OCI-LY7 (cell line): Measurements from ENCODE around the gene MRPL55. TPM values are rescaled to one million over a fixed set of nuclear protein-coding genes. Genes with fewer than 3 reads are reported as not detected.

ENCODE experiments used
- BruUV-seq: library from RNA; stranded (reverse); fragments of 400-500 nt; replicated peaks from 2 replicates; lab custom pipeline; 2021; lab: Mats Ljungman, UMichigan
- CTCF ChIA-PET: fragments of 300-600 bp; sonication (Branson Sonifier 250); formaldehyde crosslinking; loops from one replicate; lab custom pipeline; 2022; ENCODE audit warnings: antibody characterized with exemption; ENCODE audit not compliant: unreplicated experiment; lab: Charles Lee
- POLR2A ChIA-PET: fragments of 300-600 bp; sonication (Branson Sonifier 250); formaldehyde crosslinking; loops from one replicate; lab custom pipeline; 2022; ENCODE audit warnings: antibody characterized with exemption; lab: Charles Lee
- DNase-seq: peaks from one replicate; pipeline ENCODE4 v3.0.0-alpha.2; 2015; ENCODE audit warnings: low spot score
- H2AFZ ChIP-seq: fragments of 200-600 bp; sonication (generic), shearing (Covaris generic); 2 replicates; pipeline ENCODE4 v1.6.1; 2014; ENCODE audit warnings: mild to moderate bottlenecking, antibody characterized with exemption, low read length, moderate library complexity
- H3K27ac ChIP-seq: fragments of 200-600 bp; sonication (generic); 2 replicates; pipeline ENCODE4 v1.5.1; 2014; ENCODE audit warnings: mixed run types, low read depth, mild to moderate bottlenecking, moderate library complexity, low read length, inconsistent platforms; ENCODE audit not compliant: poor library complexity, severe bottlenecking
- H3K36me3 ChIP-seq: fragments of 200-600 bp; sonication (generic); 2 replicates; pipeline ENCODE4 v1.6.1; 2014; ENCODE audit warnings: mild to moderate bottlenecking, antibody characterized with exemption, low read length, moderate library complexity, mixed read lengths; ENCODE audit not compliant: insufficient read depth
- H3K4me1 ChIP-seq: fragments of 200-600 bp; sonication (generic); 2 replicates; pipeline ENCODE4 v1.5.1; 2014; ENCODE audit warnings: mild to moderate bottlenecking, low read length; ENCODE audit not compliant: insufficient read depth, poor library complexity, severe bottlenecking
- H3K4me2 ChIP-seq: fragments of 200-600 bp; sonication (generic); 2 replicates; pipeline ENCODE4 v1.6.1; 2014; ENCODE audit warnings: mild to moderate bottlenecking, low read length
- H3K4me3 ChIP-seq: fragments of 200-600 bp; sonication (generic); 2 replicates; pipeline ENCODE4 v1.5.1; 2014; ENCODE audit warnings: mild to moderate bottlenecking, low read depth, low read length; ENCODE audit not compliant: poor library complexity, severe bottlenecking
- H3K79me2 ChIP-seq: fragments of 200-600 bp; sonication (generic); 2 replicates; pipeline ENCODE4 v1.6.1; 2016; ENCODE audit warnings: low read depth, mild to moderate bottlenecking, low read length, moderate library complexity, mixed read lengths; ENCODE audit not compliant: insufficient read depth
- H3K9me2 ChIP-seq: fragments of 200-600 bp; sonication (generic); 2 replicates; pipeline ENCODE4 v1.6.1; 2016; ENCODE audit warnings: mild to moderate bottlenecking, low read length, mixed read lengths; ENCODE audit not compliant: insufficient read depth
- H3K9me3 ChIP-seq: fragments of 200-600 bp; sonication (generic); 2 replicates; pipeline ENCODE4 v1.6.1; 2014; ENCODE audit warnings: mild to moderate bottlenecking, mixed run types, low read length, mixed read lengths
- H4K20me1 ChIP-seq: fragments of 200-600 bp; sonication (generic); 2 replicates; pipeline ENCODE4 v1.6.1; 2014; ENCODE audit warnings: mild to moderate bottlenecking, antibody characterized with exemption, low read length, moderate library complexity, mixed read lengths; ENCODE audit not compliant: insufficient read depth
- CTCF ChIP-seq: fragments of 200-600 bp; sonication (generic); conservative IDR thresholded peaks from 2 replicates; pipeline ENCODE4 v1.5.1; 2014; ENCODE audit warnings: mild to moderate bottlenecking, antibody characterized with exemption, low read length, moderate library complexity, mixed read lengths
- EZH2phosphoT487 ChIP-seq: fragments of 200-600 bp; sonication (generic); IDR thresholded peaks from 2 replicates; pipeline ENCODE4 v1.6.1; 2018; ENCODE audit warnings: low read depth, borderline replicate concordance, mild to moderate bottlenecking, mixed run types, antibody characterized with exemption, low read length, moderate library complexity, mixed read lengths
- intact Hi-C: fragments of 100-400 bp; cut with micrococcal nuclease; formaldehyde crosslinking; loops from one replicate; pipeline ENCODE4 v1.10.0; 2022; ENCODE audit not compliant: unreplicated experiment
- total RNA-seq, 2 experiments: library from RNA; depleted of rRNA in 1 of 2; stranded (reverse); fragments of >200 nt in 1 of 2; shearing (Covaris generic) in 1 of 2; gene quantifications; 2 replicates each; pipeline ENCODE4 v1.2.3, GENCODE V29; 2014 to 2022

MRPL55 gene
- total RNA-seq, 2 experiments from 2014 or later: 50.0 to 92.8 TPM

DNA sequence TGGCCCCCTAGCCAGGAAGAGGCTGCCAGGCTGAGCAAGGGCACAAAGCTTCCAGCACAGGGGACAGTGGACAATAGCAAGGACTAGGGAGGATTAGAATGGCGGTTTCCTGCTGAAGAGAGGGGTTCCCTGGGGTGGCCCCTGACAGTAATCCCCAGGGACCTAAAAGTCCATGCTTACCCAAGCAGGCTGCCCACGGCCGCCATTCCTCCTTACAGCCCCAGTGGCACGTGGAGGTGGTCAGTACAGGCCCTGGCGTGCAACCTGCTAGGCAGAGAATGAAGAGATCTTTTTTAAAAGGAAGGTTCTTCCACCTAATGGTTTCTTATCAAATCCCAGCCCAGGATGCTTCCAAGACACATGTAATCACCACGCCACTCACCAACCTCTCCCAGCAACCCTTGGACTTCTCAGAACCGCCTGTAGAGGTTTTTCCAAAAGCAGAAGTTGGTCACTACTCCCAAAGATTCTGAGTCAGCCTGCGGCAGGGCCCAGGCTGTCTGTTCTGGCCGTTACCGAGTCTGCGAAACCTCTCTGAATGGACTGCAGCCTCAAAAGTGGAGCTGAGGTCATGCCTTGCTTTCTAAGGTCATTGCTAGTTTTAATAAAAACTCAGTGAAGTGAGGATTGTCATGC, 926 bp downstream of the MRPL55 start:
- Histone ChIP-seq H4K20me1 (no peaks in the 10 kb centered on the region), H3K9me3 (no peaks in the 10 kb centered on the region), H3K36me3 (peaks cover 10% of the 10 kb centered on the region; the same call in 1 of the 2 replicates), H3K27ac (no peak overlapping the region), H3K4me1 (peaks cover 25% of the 10 kb centered on the region), H3K9me2 (no peaks in the 10 kb centered on the region), H3K79me2 (peaks cover 8% of the 10 kb centered on the region), H3K4me2 (peak overlapping the region; percentile 99), H2AFZ (no peak overlapping the region), H3K4me3 (peak overlapping the region; percentile 93)
- no peak for DNase-seq
- ChIA-PET POLR2A (interaction anchor here (1.6 kb wide), 2 partner anchors 26 to 351 kb away, joined by 5 to 7 read pairs; partner anchors contain the start of gene ARF1), CTCF (no interaction called here)
- TF ChIP-seq CTCF (no peak), EZH2phosphoT487 (no peak)
- intact Hi-C loops: no loop called here
- no TSS peak for BruUV-seq

DNA sequence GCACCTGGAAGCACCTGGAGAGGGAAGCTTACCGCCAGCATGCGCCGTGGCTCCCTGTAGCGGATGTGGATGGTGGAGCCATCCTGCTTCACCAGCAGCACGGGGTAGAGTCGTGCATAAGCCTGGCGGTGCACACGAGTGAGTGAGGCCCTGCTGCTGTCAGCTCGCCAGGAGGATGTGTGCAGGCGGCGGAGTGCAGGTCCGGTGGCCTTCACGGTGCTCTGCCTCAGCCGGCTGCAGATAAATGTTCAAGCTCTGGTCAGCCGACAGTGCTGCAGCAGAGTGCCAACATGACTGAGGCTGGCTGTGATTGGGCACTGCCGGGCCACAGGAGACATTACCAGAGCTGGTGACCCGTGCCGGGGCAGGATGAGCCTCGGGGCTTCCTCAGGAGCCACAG, 1.5 kb downstream of the MRPL55 start:
- H3K9me3 ChIP-seq: no peaks in the 10 kb centered on the region
- H3K4me3 ChIP-seq: no peak overlapping the region
- peaks cover 8% of the 10 kb centered on the region for H3K79me2 ChIP-seq
- ChIA-PET POLR2A (interaction anchor here (1.6 kb wide), 1 partner anchor 25 kb away, joined by 5 read pairs; the partner anchor contains the start of gene ARF1), CTCF (no interaction called here)
- BruUV-seq: no TSS peak
- H3K4me2 ChIP-seq: peak overlapping the region; percentile 99
- no peak overlapping the region for H3K27ac ChIP-seq
- H2AFZ ChIP-seq: no peak overlapping the region
- DNase-seq: no peak
- H3K9me2 ChIP-seq: no peaks in the 10 kb centered on the region
- peaks cover 10% of the 10 kb centered on the region; the same call in 1 of the 2 replicates for H3K36me3 ChIP-seq
- peaks cover 25% of the 10 kb centered on the region for H3K4me1 ChIP-seq
- no peaks in the 10 kb centered on the region for H4K20me1 ChIP-seq
- TF ChIP-seq EZH2phosphoT487: no peak
- no peak for TF ChIP-seq CTCF
- intact Hi-C loops: no loop called here

DNA sequence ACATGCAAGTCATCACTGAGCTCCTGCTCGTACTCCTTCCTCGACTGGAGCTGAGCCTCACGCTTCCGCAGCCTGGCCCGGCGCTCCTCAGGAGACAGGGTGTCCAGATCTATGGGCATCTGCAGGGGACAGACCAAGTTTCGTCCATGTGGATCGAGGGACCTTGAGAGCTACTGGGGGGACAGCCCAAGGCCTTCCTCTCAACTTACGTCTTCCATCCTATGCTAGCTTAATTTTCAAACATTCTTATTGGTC, 2.4 kb downstream of the MRPL55 start:
- Histone ChIP-seq H3K27ac (no peak overlapping the region), H3K9me3 (no peaks in the 10 kb centered on the region), H3K36me3 (peaks cover 10% of the 10 kb centered on the region; the same call in 1 of the 2 replicates), H3K4me1 (peaks cover 29% of the 10 kb centered on the region), H3K79me2 (peaks cover 8% of the 10 kb centered on the region), H3K4me3 (no peak overlapping the region), H4K20me1 (no peaks in the 10 kb centered on the region), H3K4me2 (no peak overlapping the region), H2AFZ (no peak overlapping the region), H3K9me2 (no peaks in the 10 kb centered on the region)
- TF ChIP-seq EZH2phosphoT487 (no peak), CTCF (no peak)
- POLR2A ChIA-PET: interaction anchor here (0.6 to 1.2 kb wide), 4 partner anchors 24 to 1356 kb away, joined by 3 to 4 read pairs (median 4); no protein-coding TSS in a partner anchor
- BruUV-seq: no TSS peak
- no peak for DNase-seq
- CTCF ChIA-PET: no interaction called here
- intact Hi-C loops: no loop called here
